ENCODE measurements around the gene AFMID. TPM values are rescaled to one million over a fixed set of nuclear protein-coding genes. Genes with fewer than 3 reads are reported as not detected.
A peak's percentile ranks its signal among the peaks of the same experiment; 100 is the strongest.

Gene AFMID
- total RNA-seq, 6 experiments from 2014 or later, result 23.0 to 32.9 (median 26.2) TPM

DNA sequence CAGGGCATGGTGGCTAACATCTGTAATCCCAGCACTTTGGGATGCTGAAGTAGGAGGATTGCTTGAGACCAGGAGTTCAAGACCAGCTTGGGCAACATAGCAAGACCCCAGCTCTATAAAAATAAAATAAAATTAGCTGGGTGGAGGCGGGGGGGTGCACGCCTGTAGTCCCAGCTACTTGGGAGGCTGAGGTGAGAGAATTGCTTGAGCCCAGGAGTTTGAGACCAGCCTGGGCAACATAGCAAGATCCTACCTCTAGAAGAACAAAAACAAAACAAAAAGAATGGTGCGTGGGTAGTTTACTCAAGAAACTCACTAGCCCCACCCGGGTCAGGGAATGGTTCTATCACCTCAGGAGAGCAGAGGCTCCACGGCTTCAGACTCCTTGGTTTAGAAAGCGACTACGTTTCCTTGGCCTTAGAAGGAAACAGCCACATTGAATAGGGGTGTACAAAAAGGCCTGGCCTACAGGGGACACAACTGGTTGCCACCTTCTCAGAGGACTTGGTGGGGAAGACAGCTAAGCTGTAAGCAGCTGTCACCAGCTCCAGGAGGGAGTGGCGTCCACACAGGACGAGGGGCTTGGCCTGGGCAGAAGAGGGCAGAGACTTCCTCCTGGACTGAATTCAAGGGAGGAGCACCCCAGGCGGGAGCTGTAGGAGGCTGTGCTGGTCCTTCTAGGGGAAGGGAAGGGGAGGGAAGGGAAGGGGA lies 1.0 kb upstream of the AFMID start:
- H3K9me3 Mint-ChIP-seq, result no peaks in the 10 kb centered on the region; the same call in 1 of the 2 replicates
- H3K36me3 Mint-ChIP-seq (ENCODE audit: low read depth), result peaks cover 15% of the 10 kb centered on the region
- peak; percentile 3 for DNase-seq
- H3K4me1 Mint-ChIP-seq (ENCODE audit: low read depth), result peaks cover 44% of the 10 kb centered on the region
- H3K27ac Mint-ChIP-seq, result peak overlapping the region; percentile 43; the same call in 1 of the 2 replicates
- no peaks in the 10 kb centered on the region; the same call in 1 of the 2 replicates for H3K27me3 Mint-ChIP-seq (ENCODE audit: insufficient read depth)
- TF ChIP-seq, protein P1, sequence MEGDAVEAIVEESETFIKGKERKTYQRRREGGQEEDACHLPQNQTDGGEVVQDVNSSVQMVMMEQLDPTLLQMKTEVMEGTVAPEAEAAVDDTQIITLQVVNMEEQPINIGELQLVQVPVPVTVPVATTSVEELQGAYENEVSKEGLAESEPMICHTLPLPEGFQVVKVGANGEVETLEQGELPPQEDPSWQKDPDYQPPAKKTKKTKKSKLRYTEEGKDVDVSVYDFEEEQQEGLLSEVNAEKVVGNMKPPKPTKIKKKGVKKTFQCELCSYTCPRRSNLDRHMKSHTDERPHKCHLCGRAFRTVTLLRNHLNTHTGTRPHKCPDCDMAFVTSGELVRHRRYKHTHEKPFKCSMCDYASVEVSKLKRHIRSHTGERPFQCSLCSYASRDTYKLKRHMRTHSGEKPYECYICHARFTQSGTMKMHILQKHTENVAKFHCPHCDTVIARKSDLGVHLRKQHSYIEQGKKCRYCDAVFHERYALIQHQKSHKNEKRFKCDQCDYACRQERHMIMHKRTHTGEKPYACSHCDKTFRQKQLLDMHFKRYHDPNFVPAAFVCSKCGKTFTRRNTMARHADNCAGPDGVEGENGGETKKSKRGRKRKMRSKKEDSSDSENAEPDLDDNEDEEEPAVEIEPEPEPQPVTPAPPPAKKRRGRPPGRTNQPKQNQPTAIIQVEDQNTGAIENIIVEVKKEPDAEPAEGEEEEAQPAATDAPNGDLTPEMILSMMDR (IDR thresholded peaks at IDR 0.05), result no peak
- H3K4me3 Mint-ChIP-seq, result peak overlapping the region; percentile 91

DNA sequence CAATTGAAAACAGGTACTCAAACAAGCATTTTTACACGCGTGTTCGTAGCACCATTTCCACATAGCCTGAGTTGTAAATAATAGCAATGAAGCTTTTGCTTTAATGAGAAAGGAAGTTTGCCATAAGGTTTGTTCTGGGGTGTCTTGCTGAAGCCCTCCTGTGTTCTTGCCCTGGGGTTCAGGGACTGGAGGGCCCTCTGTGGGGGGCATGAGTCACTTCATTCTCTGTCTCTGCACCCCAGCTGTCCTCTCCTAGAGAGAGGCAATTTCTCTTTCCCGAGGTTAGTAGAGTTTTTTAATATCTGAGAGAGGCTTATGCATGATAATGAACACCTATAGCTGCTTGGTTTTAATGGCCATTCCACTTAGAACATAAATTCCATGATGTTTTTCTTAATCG lies 9.6 kb downstream of the AFMID start:
- H3K9me3 Mint-ChIP-seq, result no peaks in the 10 kb centered on the region
- no peak for DNase-seq
- H3K4me1 Mint-ChIP-seq (ENCODE audit: low read depth), result peaks cover 5% of the 10 kb centered on the region
- H3K4me3 Mint-ChIP-seq, result no peak overlapping the region
- no peak overlapping the region for H3K27ac Mint-ChIP-seq
- 0 out of 2 replicates have a peak, but pooled peaks cover 2% of the 10 kb centered on the region for H3K27me3 Mint-ChIP-seq (ENCODE audit: insufficient read depth)
- H3K36me3 Mint-ChIP-seq (ENCODE audit: low read depth), result 0 out of 2 replicates have a peak, but pooled peaks cover 5% of the 10 kb centered on the region
- TF ChIP-seq, protein P1 (IDR thresholded peaks at IDR 0.05), result no peak

DNA sequence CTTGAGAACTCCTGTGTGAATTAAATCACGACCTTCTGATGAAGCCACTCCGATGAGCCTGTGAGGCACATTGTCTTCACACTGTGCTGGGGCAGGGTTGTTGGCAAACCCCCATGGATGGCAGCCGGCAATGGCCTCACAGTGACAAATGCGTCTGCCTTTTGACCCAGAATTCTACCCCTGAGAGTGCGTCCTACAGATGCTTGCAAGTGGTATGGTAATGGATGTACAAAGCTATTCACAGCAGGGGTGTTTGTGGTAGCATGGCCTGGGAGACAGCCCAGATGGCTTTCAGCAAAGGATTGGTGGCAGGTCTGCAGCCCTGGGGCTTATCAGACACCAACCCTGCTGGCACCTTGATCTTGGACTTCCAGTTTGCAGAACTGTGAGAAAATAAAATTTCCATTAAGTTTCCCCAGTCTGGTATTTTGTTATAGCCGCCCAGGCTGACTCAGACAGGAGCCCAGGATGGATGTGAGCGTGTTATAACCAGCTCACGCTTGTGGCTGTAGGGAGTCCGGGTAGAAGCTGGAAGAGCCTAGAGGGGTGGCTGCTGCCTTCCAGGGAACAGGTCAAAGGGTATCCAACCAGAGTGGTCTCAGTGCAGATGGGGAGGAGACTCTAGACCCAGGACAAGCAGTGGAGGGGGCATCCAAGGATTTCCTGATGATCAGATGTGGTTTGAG lies 10.1 kb downstream of the AFMID start:
- Mint-ChIP-seq H3K4me3 (no peak overlapping the region), H3K4me1 (ENCODE audit: low read depth) (peaks cover 5% of the 10 kb centered on the region), H3K9me3 (no peaks in the 10 kb centered on the region), H3K36me3 (ENCODE audit: low read depth) (0 out of 2 replicates have a peak, but pooled peaks cover 5% of the 10 kb centered on the region), H3K27me3 (ENCODE audit: insufficient read depth) (0 out of 2 replicates have a peak, but pooled peaks cover 2% of the 10 kb centered on the region), H3K27ac (no peak overlapping the region)
- TF ChIP-seq, protein P1 (IDR thresholded peaks at IDR 0.05), result no peak
- no peak for DNase-seq

DNA sequence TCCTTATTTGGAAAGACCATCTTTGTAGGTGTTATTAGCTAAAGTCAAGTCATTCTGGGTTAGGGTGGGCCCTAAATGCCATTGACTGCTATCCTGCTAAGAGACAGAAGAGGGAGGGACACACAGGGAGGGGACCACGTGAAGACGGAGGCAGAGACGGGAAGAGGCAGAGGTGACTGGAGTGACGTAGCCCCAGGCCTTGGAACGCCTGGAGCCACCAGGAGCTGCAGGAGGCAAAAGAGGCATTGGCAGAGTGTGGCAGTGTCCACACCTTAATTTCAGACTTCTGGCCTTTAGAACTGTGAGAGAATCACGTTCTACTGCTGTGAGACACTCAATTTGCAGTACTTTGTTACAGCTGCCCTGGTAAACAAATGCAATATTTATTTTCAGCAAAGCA lies 13.3 kb downstream of the AFMID start:
- 0 out of 2 replicates have a peak, but pooled peaks cover 2% of the 10 kb centered on the region for H3K27me3 Mint-ChIP-seq (ENCODE audit: insufficient read depth)
- H3K4me1 Mint-ChIP-seq (ENCODE audit: low read depth), result peaks cover 5% of the 10 kb centered on the region
- H3K36me3 Mint-ChIP-seq (ENCODE audit: low read depth), result peaks cover 10% of the 10 kb centered on the region
- H3K9me3 Mint-ChIP-seq, result no peaks in the 10 kb centered on the region
- no peak overlapping the region for H3K4me3 Mint-ChIP-seq
- no peak overlapping the region for H3K27ac Mint-ChIP-seq
- DNase-seq, result no peak
- TF ChIP-seq, protein P1 (IDR thresholded peaks at IDR 0.05), result no peak

DNA sequence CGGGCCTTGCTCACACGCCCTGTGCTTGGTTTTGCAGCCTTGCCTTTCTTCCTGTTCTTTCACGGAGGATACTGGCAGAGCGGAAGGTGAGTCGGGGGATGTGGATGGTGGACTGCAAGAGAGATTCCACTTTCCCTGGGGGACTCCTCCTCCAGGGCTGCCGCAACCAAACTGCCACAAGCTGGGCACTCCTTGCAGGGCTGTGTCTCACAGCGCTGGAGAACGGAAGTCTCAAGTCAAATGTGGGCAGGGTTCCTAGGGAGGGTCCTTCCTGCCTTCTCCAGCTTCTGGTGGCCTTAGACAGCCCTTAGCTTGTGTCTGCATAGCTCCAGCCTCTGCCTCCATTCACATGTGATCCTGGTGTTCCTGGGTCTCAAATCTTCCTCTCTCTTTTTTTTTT lies 15.5 kb downstream of the AFMID start:
- peaks cover 5% of the 10 kb centered on the region for H3K4me1 Mint-ChIP-seq (ENCODE audit: low read depth)
- TF ChIP-seq, protein P1 (IDR thresholded peaks at IDR 0.05), result no peak
- peaks cover 5% of the 10 kb centered on the region for H3K36me3 Mint-ChIP-seq (ENCODE audit: low read depth)
- DNase-seq, result no peak
- H3K27me3 Mint-ChIP-seq (ENCODE audit: insufficient read depth), result 0 out of 2 replicates have a peak, but pooled peaks cover 2% of the 10 kb centered on the region
- no peak overlapping the region for H3K4me3 Mint-ChIP-seq
- H3K9me3 Mint-ChIP-seq, result no peaks in the 10 kb centered on the region
- H3K27ac Mint-ChIP-seq, result no peak overlapping the region
